HCT116 (cell line): Measurements from ENCODE around the gene PAQR6.

Experiments used
- CEBPB ChIP-seq: IDR thresholded peaks from 2 replicates; pipeline ENCODE4 v1.6.1; 2012; ENCODE audit warnings: low read depth
- EZH2 ChIP-seq: fragments of 200-600 bp; sonication (generic); IDR thresholded peaks from 2 replicates; pipeline ENCODE4 v1.6.1; 2017; ENCODE audit warnings: antibody characterized with exemption, mixed run types
- EZH2phosphoT487 ChIP-seq: fragments of 200-600 bp; IDR thresholded peaks from 2 replicates; pipeline ENCODE4 v1.6.1; 2018; ENCODE audit warnings: antibody characterized with exemption, borderline replicate concordance
- FOSL1 ChIP-seq: IDR thresholded peaks from 2 replicates; pipeline ENCODE4 v1.6.1; 2012; ENCODE audit warnings: low read depth
- JUND ChIP-seq: IDR thresholded peaks from 2 replicates; pipeline ENCODE4 v1.6.1; 2012
- POLR2A ChIP-seq: IDR thresholded peaks from 2 replicates; pipeline ENCODE4 v1.7.0; 2011; ENCODE audit warnings: borderline replicate concordance; ENCODE audit not compliant: insufficient read depth, insufficient read length; ENCODE audit errors: extremely low read depth
- POLR2AphosphoS5 ChIP-seq: IDR thresholded peaks from 2 replicates; pipeline ENCODE4 v1.6.1; 2011; ENCODE audit warnings: mild to moderate bottlenecking, low read depth, low read length, moderate library complexity
- TF ChIP-seq, protein P1 (sequence below), 3 experiments: fragments of 200-600 bp in 1 of 3; sonication (generic) in 1 of 3; IDR thresholded peaks in 2 of 3; conservative IDR thresholded peaks in 1 of 3; 2 replicates each; pipeline ENCODE4 v1.5.1; 2012 to 2017; ENCODE audit warnings: low read depth in 2 of 3, low read length in 2 of 3, antibody characterized with exemption in 1 of 3, borderline replicate concordance in 1 of 3, control low read depth in 1 of 3, mild to moderate bottlenecking in 1 of 3, mixed read lengths in 1 of 3, mixed run types in 1 of 3, moderate library complexity in 1 of 3; ENCODE audit not compliant: insufficient read depth in 1 of 3

DNA sequence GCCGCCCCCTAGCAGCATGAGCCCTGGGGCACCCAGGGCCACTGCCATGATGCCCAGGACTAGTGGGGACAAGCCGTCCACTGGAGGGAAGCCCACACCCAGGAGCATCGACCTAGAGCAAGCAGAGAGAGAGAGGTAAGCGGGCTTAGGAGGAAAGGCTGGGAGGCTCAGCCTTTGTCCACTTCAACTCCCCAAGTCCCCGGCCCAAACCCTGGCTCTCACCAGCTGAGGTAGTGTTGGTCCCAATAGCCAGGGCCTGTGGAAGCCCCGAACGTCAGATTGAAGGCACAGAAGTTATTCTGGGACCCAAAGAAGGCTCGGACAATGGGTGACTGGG is 45.2 kb upstream of the PAQR6 start:
- TF ChIP-seq CEBPB (no peak), POLR2AphosphoS5 (no peak), JUND (no peak), POLR2A (no peak), FOSL1 (no peak), EZH2phosphoT487 (no peak), EZH2 (no peak)
- TF ChIP-seq, protein P1, sequence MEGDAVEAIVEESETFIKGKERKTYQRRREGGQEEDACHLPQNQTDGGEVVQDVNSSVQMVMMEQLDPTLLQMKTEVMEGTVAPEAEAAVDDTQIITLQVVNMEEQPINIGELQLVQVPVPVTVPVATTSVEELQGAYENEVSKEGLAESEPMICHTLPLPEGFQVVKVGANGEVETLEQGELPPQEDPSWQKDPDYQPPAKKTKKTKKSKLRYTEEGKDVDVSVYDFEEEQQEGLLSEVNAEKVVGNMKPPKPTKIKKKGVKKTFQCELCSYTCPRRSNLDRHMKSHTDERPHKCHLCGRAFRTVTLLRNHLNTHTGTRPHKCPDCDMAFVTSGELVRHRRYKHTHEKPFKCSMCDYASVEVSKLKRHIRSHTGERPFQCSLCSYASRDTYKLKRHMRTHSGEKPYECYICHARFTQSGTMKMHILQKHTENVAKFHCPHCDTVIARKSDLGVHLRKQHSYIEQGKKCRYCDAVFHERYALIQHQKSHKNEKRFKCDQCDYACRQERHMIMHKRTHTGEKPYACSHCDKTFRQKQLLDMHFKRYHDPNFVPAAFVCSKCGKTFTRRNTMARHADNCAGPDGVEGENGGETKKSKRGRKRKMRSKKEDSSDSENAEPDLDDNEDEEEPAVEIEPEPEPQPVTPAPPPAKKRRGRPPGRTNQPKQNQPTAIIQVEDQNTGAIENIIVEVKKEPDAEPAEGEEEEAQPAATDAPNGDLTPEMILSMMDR (IDR thresholded peaks at IDR 0.05 in 2 of 3, conservative IDR thresholded peaks at IDR 0.05 in 1 of 3; ENCODE audit: borderline replicate concordance in 1 of 3, insufficient read depth in 1 of 3, low read depth in 2 of 3, low read length in 2 of 3), result no peak
